Activated CD4-positive, alpha-beta T cell treated with anti-CD3 and anti-CD28 coated beads, Interleukin-2, amount 50 U/mL, for 16 hours (primary cell): ENCODE results near the gene NBEA.

Experiments
- DNase-seq: peaks from one replicate; pipeline ENCODE4 v3.0.0-alpha.2; 2020

The NBEA gene

GRCh38 chr13:35687336-35687735, 745.3 kb downstream of the NBEA start:
- DNase-seq = no peak

GRCh38 chr13:35690581-35691207, 748.6 kb downstream of the NBEA start:
- DNase-seq = no peak

DNA sequence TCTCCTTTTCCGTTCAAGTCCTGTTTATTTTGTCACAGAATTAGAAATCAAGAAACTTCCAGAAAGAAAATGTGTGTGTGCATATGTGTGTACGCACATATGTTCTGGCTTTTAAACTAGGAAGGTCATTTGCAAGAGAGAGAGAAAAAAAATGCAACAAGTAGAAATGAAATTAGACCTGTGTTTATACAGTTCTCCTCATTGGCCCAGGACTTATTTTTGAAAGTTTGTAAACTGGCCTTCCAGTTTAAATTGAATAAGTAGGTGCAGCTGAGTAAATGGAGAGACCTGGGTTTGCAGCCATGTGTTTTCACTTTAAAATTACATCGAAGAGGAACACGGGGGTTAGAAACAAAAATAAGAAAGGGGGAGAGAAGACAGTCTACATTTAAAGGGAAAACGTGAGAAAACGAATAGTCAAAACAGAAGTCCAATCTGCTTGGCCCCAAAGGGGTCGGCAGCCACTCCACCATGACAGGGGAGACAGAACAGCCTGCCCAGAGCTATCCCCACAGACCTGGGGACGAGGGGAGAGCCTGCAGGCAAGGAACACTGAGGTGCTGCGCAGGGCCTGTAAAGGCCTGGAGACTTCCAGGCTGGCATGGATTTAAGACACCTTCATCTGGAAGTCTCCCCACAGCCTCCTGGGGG, 751.2 kb downstream of the NBEA start:
- DNase-seq = no peak

DNA sequence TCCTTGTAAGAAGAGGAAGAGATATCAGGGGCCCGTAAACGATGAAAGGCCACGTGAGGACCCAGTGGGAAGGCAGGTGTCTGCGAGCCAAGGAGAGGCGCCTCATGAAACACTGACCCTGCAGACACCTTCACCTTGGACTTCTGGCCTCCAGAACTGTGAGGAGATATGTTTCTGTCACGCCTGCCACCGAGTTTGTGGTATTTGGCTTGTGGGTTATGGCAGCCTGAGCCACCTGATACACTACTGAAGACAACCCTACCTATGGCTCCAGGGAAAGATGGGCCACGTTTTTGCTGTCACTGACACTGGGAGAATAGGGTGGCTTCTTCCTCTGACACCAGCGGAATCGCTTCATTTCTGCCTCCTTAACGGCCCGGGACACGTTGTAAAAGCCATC, 752.0 kb downstream of the NBEA start:
- DNase-seq = no peak

- no peak for DNase-seq
Observed at GRCh38 chr13:35694549-35695447, 752.7 kb downstream of the NBEA start.

GRCh38 chr13:35695448-35695770, 753.3 kb downstream of the NBEA start:
- DNase-seq = no peak

DNA sequence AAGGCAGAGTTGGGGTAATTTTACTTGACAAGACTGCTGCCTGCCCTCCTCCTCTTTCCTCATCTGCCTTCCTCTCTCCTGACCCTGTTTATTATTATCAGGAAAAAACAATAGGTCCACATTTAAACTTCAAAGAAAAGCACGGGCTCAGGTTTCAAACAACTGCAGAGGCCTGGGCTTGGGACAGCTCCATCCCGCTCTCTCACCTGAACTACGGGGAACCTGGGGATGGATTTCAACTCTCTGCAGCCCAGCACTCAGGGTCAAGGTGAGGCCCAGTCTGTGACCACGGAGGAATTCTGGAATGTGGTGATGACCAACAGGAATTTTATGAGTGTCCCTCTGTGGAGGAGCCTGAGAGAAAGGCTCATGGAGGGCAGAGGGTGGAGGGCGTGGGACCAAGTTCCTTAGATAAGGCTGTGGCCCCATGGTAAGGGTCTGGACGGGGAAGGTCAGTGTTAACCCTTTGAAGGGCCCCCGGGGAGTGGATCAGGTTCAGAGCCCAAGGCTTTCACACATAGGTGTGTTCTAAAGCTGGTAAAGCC, 755.2 kb downstream of the NBEA start:
- DNase-seq = no peak

GRCh38 chr13:35698911-35699576, 757.0 kb downstream of the NBEA start:
- DNase-seq = no peak

- no peak for DNase-seq
Observed at GRCh38 chr13:35699825-35700510, 757.9 kb downstream of the NBEA start.

- no peak for DNase-seq
Observed at GRCh38 chr13:35700671-35701070, 758.6 kb downstream of the NBEA start.

DNA sequence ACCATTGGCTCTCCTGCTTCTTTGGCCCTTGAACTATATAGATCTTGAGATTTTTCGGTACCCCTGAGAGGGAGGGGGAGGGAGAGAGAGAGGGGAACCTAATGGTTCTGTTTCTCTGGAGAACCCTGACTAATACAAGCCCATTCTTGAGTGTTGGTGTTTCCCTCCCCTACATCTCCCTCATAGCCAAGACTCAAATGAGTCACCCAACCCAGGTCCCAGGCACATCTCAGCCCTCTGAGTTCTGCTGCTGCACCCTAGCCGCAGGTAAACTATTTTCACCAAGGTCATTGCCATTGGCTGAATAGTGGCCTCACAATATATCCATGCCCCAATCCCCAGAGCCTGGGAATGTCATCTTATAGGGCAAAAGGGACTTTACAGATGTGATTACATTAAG, 760.2 kb downstream of the NBEA start:
- no peak for DNase-seq

GRCh38 chr13:35703061-35703460, 761.0 kb downstream of the NBEA start:
- no peak for DNase-seq

- DNase-seq = no peak
Observed at GRCh38 chr13:35704331-35704730, 762.3 kb downstream of the NBEA start.

- DNase-seq = no peak
Observed at GRCh38 chr13:35706281-35706680, 764.2 kb downstream of the NBEA start.

- DNase-seq = no peak
Observed at GRCh38 chr13:35706721-35707120, 764.7 kb downstream of the NBEA start.

DNA sequence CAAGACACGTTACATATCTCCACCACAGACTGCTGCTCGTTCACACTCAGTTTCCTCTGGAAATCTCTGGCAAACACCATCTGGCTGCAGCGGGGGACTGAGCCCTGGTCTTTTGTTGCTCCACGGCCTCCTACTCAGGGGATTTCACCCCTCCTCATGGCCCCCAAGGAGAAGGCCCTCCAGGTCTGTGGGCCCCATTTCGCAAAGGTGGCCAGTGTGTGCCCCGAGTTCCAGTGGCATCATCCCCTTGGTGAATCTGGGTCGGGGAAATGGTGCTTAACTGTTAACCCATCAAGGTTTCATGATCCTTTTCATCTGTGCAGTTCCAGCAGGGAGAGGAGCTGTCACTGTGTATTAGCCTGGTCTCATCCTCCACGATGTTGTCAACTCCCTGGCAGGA, 769.8 kb downstream of the NBEA start:
- DNase-seq = no peak

- no peak for DNase-seq
Observed at GRCh38 chr13:35712907-35713761, 771.1 kb downstream of the NBEA start.

GRCh38 chr13:35714121-35714520, 772.1 kb downstream of the NBEA start:
- no peak for DNase-seq

- no peak for DNase-seq
Observed at GRCh38 chr13:35714588-35715377, 772.7 kb downstream of the NBEA start.

GRCh38 chr13:35716186-35716585, 774.1 kb downstream of the NBEA start:
- no peak for DNase-seq

DNA sequence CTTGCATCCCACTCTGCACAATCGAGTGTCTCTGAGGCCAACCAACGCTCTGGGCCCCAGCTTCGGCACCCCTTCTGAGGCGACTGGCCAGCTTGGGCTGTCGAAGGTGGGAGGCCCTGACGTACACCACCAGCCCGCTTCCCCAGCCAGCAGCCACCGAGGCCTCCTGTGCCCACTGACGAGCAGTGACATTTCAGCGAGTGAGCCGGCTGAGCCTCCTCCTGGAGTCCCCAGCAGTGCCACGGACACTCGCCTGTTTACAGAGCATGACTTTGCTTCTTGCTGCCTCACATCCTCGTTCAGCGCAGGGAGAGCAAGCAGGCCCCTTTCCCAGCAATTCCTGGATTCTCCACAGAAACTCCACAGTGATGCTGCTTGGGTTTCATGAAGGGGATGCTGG, 774.7 kb downstream of the NBEA start:
- no peak for DNase-seq
